Activated naive CD8-positive, alpha-beta T cell (primary cell): ENCODE results near the gene LRRC40.

Experiments used
- H3K27ac Mint-ChIP-seq: one replicate; pipeline ENCODE4 v1.8.0; 2021; ENCODE audit warnings: mixed read lengths
- H3K27me3 Mint-ChIP-seq: one replicate; pipeline ENCODE4 v1.8.0; 2021; ENCODE audit warnings: mixed read lengths
- H3K36me3 Mint-ChIP-seq: one replicate; pipeline ENCODE4 v1.8.0; 2021; ENCODE audit warnings: mixed read lengths
- H3K4me1 Mint-ChIP-seq: one replicate; pipeline ENCODE4 v1.8.0; 2021; ENCODE audit warnings: low read depth, mixed read lengths
- H3K4me3 Mint-ChIP-seq: one replicate; pipeline ENCODE4 v1.8.0; 2021; ENCODE audit warnings: mild to moderate bottlenecking, mixed read lengths
- H3K9me3 Mint-ChIP-seq: one replicate; pipeline ENCODE4 v1.8.0; 2021; ENCODE audit warnings: low read depth, mixed read lengths

Gene LRRC40

DNA sequence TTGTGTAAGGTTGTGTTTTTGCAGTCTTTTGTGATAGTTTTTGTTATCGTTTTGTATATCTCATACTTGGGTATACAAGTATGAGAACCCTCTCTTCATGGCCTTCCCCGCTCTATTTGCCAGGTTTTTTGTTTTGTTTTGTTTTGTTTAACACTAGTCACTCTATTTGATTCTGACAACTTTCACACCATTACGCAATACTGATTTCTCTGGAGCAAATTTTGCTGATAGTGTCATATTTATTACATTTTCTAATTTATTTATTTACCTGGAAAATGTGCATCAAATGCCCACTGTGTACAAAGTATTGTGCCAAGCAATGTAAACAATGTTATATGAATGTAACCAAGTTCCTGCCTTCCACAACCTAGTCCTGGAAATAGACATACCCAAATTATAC lies 90.1 kb downstream of the LRRC40 start:
- no peak overlapping the region for H3K27ac Mint-ChIP-seq

DNA sequence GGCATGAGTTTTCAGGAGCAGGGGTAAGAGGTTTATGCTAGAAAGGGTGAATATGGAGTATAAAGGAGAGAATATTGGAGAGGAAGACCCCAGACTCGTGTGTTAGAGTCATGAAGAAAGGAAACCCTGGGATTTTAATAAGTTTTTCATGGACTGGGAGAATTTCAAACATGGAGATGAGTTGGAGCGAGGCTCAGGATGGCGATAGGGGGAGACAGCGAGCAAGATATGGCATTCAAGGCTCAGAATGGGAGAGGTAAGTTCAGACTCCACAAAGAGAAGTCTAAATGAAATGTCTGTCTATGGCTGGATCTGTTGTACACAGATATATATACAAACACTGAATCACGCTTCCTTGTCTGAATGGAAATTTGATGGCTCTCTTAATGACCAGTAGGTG lies 92.5 kb downstream of the LRRC40 start:
- H3K27ac Mint-ChIP-seq = no peak overlapping the region
- no peaks in the 10 kb centered on the region for H3K36me3 Mint-ChIP-seq
- H3K4me3 Mint-ChIP-seq = no peak overlapping the region
- peaks cover 8% of the 10 kb centered on the region for H3K27me3 Mint-ChIP-seq
- H3K4me1 Mint-ChIP-seq = no peaks in the 10 kb centered on the region
- no peaks in the 10 kb centered on the region for H3K9me3 Mint-ChIP-seq

More for the DNA sequence above, 90.1 kb downstream of the LRRC40 start:
- H3K4me3 Mint-ChIP-seq = no peak overlapping the region
- no peaks in the 10 kb centered on the region for H3K36me3 Mint-ChIP-seq
- H3K9me3 Mint-ChIP-seq = no peaks in the 10 kb centered on the region
- peaks cover 8% of the 10 kb centered on the region for H3K27me3 Mint-ChIP-seq
- H3K4me1 Mint-ChIP-seq = no peaks in the 10 kb centered on the region

DNA sequence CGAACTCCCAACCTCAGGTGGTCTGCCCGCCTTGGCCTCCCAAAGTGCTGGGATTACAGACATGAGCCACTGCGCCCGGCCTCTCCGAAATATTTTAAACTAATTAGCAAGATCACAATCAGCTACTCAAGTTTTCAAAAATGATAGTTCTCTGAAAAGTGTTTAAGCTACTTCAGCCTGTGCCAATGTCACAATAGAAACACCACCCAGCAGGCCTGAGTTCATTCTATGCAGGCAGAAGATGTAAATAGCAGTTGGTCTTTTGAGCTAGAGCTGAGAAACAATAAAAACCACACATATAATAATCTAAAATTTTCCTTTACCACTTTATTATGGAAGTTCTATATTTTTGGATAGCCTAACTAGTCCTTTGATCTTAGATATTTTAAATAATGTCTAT lies 96.1 kb downstream of the LRRC40 start:
- no peaks in the 10 kb centered on the region for H3K4me1 Mint-ChIP-seq
- no peaks in the 10 kb centered on the region for H3K9me3 Mint-ChIP-seq
- H3K36me3 Mint-ChIP-seq = no peaks in the 10 kb centered on the region
- no peak overlapping the region for H3K27ac Mint-ChIP-seq
- peaks cover 4% of the 10 kb centered on the region for H3K27me3 Mint-ChIP-seq
- no peak overlapping the region for H3K4me3 Mint-ChIP-seq

DNA sequence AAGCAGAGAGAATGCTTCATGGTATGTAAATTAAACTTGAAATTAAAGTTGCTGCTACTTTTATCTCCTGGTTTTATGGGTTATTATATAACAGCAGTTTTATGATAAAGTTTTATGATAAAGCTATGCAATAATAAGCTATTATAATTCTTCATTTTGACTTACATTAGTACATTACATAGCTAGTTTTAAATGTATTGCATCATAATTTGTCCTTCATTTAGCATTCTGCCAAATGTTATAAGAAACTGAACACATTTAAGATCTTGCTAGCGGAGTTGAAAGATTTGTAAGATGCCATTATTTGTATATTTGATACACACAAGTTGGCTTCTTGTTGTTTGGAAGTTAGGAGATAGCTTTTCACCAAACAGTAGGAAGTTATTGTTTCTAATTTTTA lies 101.6 kb downstream of the LRRC40 start:
- Mint-ChIP-seq H3K9me3 (no peaks in the 10 kb centered on the region), H3K4me1 (no peaks in the 10 kb centered on the region), H3K36me3 (no peaks in the 10 kb centered on the region), H3K4me3 (no peak overlapping the region), H3K27me3 (peaks cover 4% of the 10 kb centered on the region), H3K27ac (no peak overlapping the region)

DNA sequence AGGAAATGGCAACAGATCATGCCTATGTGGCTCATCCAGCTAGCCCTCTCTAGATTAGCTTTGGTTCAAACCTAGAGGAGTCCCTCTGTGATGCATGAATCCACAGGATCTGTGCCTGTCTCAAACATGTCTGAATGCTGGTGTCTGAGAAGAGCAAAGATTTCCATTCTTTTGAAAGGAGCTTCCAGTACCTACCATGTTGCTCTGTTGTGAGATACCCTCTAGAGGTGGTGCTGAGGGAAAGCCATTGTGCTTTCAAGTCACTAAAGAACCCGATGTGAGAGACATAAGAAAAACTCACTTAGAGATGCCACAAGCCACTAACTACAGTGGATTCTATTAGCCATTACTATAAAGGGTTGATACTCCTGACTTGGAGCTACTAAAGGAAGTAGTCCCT lies 103.6 kb downstream of the LRRC40 start:
- no peaks in the 10 kb centered on the region for H3K9me3 Mint-ChIP-seq
- H3K36me3 Mint-ChIP-seq = no peaks in the 10 kb centered on the region
- H3K4me3 Mint-ChIP-seq = no peak overlapping the region
- H3K27ac Mint-ChIP-seq = no peak overlapping the region
- no peaks in the 10 kb centered on the region for H3K27me3 Mint-ChIP-seq
- H3K4me1 Mint-ChIP-seq = no peaks in the 10 kb centered on the region

DNA sequence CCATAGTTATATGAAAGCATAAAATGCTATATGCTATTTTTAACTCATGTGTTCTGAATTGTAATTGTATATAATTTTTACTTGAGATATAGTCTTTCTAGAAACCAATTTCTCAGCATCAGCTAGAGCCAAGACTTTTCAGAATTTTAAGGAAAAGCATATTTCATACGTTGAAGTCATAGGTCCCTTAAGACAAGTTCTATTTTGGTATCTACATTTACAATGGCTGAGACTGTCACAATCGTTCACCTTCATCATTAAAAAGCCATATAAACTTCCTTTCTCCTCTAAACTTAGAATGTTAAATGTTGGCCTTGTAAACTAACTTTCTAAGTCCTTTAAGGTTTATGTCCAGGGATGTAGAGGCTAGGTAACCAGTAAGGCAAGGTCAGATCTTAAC lies 104.1 kb downstream of the LRRC40 start:
- Mint-ChIP-seq H3K9me3 (no peaks in the 10 kb centered on the region), H3K4me1 (no peaks in the 10 kb centered on the region), H3K4me3 (no peak overlapping the region), H3K27ac (no peak overlapping the region), H3K27me3 (no peaks in the 10 kb centered on the region), H3K36me3 (no peaks in the 10 kb centered on the region)
